Measurements from ENCODE around the gene CNTNAP2. TPM values are rescaled to one million over a fixed set of nuclear protein-coding genes. Genes with fewer than 3 reads are reported as not detected.
A peak's percentile ranks its signal among the peaks of the same experiment; 100 is the strongest.

CNTNAP2 gene
- total and polyA plus RNA-seq, 9 donors = 0.24 to 7.0 (median 1.5) TPM

GRCh38 chr7:148083448-148083847, 1966.8 kb downstream of the CNTNAP2 start:
- H3K4me1 ChIP-seq (ENCODE audit: insufficient read depth) = peaks cover 4% of the 10 kb centered on the region
- no peak overlapping the region for H3K4me3 ChIP-seq
- intact Hi-C loops (cut with DNase I) = no loop called here
- no peaks in the 10 kb centered on the region for H3K36me3 ChIP-seq
- H3K27ac ChIP-seq = no peak overlapping the region
- no peaks in the 10 kb centered on the region for H3K9me3 ChIP-seq
- TF ChIP-seq CTCF (IDR thresholded peaks at IDR 0.05) = no peak
- TF ChIP-seq EP300 (IDR thresholded peaks at IDR 0.05) = no peak
- TF ChIP-seq POLR2A (IDR thresholded peaks at IDR 0.05) = no peak
- no peak for DNase-seq
- no peaks in the 10 kb centered on the region for H3K27me3 ChIP-seq
- WGBS, 3 donors = 3 to 17% (median 12%) methylated on average over 1 of the region's 1 CpG

GRCh38 chr7:148084138-148084537, 1967.5 kb downstream of the CNTNAP2 start:
- intact Hi-C loops (cut with DNase I) = no loop called here
- Histone ChIP-seq H3K4me3 (no peak overlapping the region), H3K36me3 (no peaks in the 10 kb centered on the region), H3K27me3 (no peaks in the 10 kb centered on the region), H3K4me1 (ENCODE audit: insufficient read depth) (peaks cover 2% of the 10 kb centered on the region), H3K27ac (no peak overlapping the region), H3K9me3 (no peaks in the 10 kb centered on the region)
- TF ChIP-seq EP300 (IDR thresholded peaks at IDR 0.05) (no peak), CTCF (IDR thresholded peaks at IDR 0.05) (peak; percentile 43 to 58 (median 44)), POLR2A (IDR thresholded peaks at IDR 0.05) (no peak)
- peak; percentile 64 to 77 (median 67) for DNase-seq
- WGBS, 3 donors = 0 to 1% (median 1%) methylated on average over 3 of the region's 3 CpGs

GRCh38 chr7:148091882-148092281, 1975.3 kb downstream of the CNTNAP2 start:
- TF ChIP-seq EP300 (IDR thresholded peaks at IDR 0.05) (no peak), POLR2A (IDR thresholded peaks at IDR 0.05) (no peak), CTCF (IDR thresholded peaks at IDR 0.05) (no peak)
- Histone ChIP-seq H3K27ac (no peak overlapping the region), H3K36me3 (no peaks in the 10 kb centered on the region), H3K27me3 (no peaks in the 10 kb centered on the region), H3K4me1 (ENCODE audit: insufficient read depth) (no peaks in the 10 kb centered on the region), H3K4me3 (no peak overlapping the region), H3K9me3 (no peaks in the 10 kb centered on the region)
- WGBS, 3 donors = 38 to 56% (median 47%) methylated on average over 4 of the region's 4 CpGs
- intact Hi-C loops (cut with DNase I) = no loop called here
- DNase-seq = no peak

GRCh38 chr7:148093375-148094166, 1977.0 kb downstream of the CNTNAP2 start:
- intact Hi-C loops (cut with DNase I) = no loop called here
- Histone ChIP-seq H3K27ac (no peak overlapping the region), H3K9me3 (no peaks in the 10 kb centered on the region), H3K4me1 (ENCODE audit: insufficient read depth) (no peaks in the 10 kb centered on the region), H3K36me3 (no peaks in the 10 kb centered on the region), H3K27me3 (no peaks in the 10 kb centered on the region), H3K4me3 (no peak overlapping the region)
- WGBS, 3 donors = 87 to 93% (median 89%) methylated on average over 9 of the region's 9 CpGs
- DNase-seq = no peak
- TF ChIP-seq CTCF (IDR thresholded peaks at IDR 0.05) = no peak
- TF ChIP-seq POLR2A (IDR thresholded peaks at IDR 0.05) = no peak
- no peak for TF ChIP-seq EP300 (IDR thresholded peaks at IDR 0.05)
